ELR (cell line): ENCODE measurements around the gene LPCAT2.
"Not testable (repeated sequence)": the region's sequence is repeated elsewhere in the genome, so short reads cannot be mapped to it uniquely, and the experiment has no call there.

ENCODE experiments used
- DNase-seq: peaks from one replicate; pipeline ENCODE4 v3.0.0-alpha.2; 2015; ENCODE audit warnings: low read depth

The LPCAT2 gene

DNA sequence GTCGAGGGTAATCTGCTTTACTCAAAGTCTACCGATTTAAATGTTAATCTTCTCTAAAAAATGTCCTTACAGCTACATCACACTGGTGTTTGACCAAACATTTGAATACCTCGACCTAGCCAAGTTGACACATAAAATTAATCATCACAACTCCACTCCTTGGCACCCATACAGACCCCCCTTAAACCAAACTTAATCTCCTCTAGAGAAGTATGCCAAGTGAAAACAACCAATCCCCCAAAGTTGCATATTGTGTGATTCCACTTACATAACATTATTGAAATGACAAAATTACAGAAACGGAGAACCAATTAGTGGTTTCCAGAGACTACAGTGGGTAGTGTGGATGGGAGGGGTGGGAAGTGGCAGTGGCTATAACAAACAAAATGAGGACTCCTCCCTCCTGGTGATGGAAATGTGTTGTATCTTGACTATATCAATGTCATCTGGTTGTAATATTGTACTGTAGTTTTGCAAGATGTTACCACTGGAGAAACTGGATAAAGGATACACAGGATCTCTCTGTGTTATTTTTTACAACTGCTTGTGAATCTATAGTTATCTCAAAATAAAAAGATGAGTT, 97.0 kb downstream of the LPCAT2 start:
- no peak for DNase-seq

DNA sequence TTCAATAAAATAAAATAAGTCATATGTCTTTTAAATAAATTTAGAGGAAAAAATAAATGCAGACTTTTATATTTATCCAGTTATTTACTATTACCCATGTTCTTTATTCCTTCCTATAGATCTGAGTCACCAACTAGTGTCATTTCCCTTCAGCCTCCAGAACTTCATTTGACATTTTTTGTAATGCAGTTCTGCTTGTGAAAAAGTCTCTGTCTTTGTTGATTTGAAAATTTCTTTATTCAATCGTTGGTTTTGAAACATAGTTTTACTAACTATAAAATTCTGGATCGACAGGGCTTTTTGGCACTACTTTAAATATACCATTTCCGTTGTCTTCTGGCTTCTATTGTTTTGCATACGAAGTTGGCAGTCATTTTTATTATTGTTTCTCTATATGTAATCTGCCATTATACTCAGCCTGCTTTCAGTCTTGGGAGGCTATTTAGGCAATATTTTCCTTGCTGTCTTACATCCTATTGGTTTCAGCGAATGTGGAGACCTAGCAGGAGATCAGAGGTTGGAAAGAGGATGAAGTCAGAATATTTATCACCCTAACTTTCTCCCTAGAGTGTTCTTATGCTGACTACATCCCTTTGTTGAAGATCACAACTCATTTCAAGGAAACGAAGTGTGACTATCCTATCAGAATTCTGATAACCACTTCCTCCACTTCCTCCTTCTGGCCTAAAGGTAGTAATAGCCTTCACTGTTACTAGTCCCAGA, 104.9 kb downstream of the LPCAT2 start:
- no peak for DNase-seq

DNA sequence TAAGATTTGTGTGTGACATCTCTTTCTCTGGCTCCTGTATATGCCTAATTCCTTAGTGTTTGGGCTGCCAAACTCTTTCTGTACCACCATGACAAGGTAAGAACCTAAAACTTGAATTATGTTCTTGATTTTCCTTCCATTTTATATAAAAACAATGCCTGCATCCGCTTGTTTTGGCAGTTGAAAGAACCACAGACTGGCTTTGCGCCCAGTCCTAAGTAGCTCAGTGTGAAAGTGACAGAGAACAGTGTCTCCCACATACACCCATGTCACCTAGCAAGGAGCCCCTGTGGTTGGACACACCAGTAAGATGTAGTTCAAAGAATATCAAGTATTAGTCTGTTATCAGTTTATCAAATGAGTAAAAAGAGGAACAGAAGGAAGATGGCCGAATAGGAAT, 106.2 kb downstream of the LPCAT2 start:
- DNase-seq: no peak

DNA sequence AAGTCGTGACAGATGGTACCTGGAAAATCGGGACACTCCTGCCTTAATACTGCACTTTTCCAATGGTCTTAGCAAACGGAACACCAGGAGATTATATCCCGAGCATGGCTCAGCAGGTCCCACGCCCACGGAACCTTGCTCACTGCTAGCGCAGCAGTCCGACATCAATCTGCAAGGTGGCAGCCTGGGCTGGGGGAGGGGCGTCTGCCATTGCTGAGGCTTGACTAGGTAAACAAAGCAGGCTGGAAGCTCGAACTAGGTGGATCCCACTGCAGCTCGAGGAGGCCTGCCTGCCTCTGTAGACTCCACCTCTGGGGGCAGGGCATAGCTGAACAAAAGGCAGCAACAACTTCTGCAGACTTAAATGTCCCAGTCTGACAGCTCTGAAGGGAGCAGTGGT, 106.8 kb downstream of the LPCAT2 start:
- DNase-seq: not testable (repeated sequence)

DNA sequence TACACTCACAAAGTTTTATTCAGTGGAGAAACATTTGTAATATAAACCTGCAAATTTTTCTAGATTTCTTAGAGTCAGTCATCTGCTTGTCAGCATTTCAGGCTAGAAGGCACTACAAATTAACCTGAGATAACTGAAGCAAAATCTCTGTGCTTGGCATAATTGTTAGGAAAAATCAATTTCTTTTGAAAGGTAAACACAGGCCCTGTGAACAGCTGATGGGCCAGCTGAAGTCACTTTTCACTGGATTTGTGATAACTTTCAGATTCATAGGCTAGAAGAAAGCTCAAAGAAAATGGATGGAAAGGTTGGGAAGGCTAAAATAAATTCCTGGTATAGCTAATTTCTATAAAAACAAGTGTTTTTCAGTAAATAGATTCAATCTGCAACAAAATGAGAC, 112.9 kb downstream of the LPCAT2 start:
- DNase-seq: no peak

DNA sequence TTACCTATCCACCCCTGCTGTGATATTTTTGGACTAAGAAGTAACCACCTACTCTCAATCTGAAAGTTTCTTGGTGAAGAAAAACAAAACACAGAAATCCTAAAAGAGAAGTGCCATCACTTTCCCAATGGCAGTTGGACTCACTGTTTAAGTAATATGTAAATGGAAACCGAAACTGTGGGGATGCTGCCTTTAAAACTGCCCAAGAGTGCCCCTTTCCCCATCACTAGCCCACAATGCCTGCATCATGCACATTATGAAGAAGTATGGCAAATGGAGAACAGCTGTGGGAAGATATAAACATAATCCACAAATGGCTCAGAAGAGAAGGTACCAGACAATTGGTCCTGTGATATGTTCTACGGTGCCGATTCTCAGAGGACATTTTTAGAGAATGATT, 113.4 kb downstream of the LPCAT2 start:
- peak; percentile 3 for DNase-seq

DNA sequence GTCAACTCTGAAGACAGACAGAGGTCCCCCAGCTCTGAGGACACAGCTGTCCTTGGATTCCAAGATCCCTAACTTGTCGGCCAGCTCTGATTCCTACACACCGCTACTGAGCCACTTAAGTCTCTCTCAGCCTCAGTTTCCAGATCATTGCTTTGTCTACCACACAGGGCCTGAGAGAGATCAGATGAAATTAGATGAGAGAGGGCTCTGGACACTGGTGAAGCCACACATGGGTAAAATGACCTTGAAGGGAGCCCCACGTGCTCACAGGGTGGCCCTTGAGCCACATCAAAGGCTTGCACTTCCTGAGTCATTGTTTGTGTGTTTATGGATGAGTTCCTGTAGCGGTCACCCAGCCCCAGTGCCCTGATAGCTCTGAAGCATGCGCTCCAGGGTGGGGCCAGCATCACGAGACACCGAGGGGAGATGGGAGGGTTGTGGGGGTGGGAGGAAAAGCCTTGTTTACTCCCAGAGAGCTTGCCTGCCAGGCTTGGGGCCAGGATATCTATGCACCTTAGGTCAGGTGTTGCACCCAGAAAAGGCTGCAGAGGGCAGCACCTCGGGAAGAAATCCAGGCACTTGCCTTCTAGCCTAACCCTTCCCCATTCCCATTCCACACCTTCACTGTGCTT, 114.2 kb downstream of the LPCAT2 start:
- peak; percentile 36 for DNase-seq

DNA sequence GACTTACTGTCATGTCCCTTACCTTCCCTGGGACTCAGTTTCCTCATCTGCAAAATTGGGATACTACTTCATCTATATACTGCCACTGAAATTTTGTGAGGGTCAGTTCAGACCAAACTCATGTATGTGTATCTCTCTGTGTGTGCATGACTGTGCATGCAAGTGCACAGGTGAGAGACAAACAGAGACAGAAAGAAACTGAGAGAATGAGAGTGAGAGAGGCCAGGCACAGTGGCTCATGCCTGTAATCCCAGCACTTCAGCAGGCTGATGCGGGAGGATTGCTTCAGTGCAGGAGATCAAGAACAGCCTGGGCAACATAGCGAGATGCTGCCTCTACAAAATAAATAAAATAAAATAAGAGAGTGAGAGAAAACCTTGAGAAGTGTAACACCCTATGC, 114.8 kb downstream of the LPCAT2 start:
- DNase-seq: no peak

DNA sequence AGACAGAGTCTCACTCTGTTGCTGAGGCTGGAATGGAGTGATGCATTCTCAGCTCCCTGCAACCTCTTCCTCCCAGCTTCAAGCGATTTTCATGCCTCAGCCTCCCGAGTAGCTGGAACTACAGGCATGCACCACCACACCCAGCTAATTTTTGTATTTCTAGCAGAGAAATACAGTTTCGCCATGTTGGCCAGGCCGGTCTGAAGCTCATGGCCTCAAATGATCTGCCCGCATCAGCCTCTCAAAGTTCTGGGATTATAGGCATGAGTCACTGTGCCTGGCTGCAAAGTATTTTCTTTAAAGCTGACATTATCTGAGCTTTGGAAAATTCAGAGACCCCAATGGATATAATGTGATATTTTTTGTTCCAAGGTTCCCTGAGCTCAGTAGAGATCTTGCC, 115.8 kb downstream of the LPCAT2 start:
- DNase-seq: no peak

DNA sequence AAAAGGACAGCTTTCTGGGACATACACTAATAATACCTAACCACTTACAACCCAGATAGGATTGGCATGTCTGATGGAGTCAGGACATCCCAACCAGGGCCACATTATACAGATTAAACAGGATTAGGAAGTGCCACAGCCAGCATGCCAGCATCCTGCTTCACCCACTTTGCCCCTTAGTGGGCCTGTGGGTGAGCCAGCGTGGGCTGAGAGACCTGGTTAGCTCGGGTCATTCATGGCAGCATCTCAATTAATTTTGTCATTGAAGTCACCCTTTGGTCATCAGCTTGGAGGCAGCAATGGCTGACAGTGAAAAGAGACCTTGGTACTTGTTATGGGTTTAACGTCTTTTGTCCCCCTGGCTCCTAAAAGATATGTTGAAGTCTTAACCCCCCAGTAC, 117.0 kb downstream of the LPCAT2 start:
- DNase-seq: no peak

DNA sequence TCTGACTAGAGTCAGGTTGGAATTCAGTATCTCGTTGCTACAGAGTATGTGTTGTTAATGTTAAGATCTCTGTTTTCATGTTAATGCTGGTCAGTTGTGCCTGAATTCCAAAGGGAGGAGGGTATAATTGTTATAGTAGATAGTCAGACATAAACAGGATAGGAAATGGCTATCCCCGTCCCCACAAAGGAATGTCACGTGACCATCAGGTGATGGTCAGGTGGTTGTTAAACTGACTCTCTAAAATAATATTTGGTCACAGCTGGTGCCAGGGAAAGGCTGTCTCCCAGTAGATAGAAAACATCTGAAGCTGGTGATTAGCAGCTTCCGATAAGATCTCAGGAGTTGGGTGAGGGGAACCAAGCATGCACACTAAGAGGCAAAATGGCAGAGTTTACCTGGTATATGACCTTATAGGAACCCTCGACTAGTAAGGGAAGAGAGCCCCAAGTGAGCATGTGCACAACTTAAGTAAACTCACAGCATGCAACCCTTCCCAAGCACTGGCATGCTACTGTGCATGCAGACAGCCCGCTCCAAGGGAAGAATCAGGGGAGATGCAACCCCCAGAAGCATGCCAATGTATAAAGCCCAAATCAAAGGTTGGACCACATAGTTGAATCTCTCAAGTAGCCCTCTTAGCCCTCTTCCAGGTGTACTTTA, 119.6 kb downstream of the LPCAT2 start:
- no peak for DNase-seq

DNA sequence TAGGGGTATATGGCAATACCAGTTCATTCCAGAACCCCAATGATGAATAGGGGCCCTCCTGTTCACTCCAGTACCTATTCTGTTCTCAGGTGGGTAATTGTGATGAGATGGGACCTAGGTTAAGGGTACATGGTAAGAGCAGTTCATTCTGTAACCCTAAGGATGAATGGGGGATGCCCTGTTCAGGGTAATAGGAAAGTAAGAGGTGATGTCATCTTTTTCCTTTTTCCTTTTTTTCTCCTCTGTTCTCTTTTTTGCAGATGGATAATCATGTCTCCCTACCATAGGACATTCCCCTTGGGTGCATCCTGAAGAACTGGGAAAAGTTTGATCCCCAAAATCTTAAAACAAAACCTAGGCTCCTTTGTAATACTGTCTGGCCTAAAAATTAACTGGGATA, 121.9 kb downstream of the LPCAT2 start:
- no peak for DNase-seq

DNA sequence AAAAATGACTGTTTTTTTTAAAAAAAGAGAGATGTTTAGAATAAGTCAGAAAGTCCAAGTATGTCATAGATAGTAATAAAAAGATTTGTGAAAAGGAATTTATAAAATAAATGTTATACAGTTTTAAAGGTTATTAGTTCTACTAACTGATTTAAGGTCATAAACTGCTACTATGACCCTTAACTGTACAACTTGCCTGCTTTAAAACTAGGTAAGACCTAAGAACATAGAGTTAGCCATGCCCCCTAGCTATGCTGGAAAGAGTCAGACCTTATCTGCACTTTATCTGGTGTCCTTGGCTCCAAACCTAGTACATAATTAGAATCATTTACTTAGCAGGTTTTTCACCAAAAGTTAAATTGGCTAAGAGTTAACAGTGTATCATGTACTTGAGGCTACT, 123.4 kb downstream of the LPCAT2 start:
- no peak for DNase-seq

DNA sequence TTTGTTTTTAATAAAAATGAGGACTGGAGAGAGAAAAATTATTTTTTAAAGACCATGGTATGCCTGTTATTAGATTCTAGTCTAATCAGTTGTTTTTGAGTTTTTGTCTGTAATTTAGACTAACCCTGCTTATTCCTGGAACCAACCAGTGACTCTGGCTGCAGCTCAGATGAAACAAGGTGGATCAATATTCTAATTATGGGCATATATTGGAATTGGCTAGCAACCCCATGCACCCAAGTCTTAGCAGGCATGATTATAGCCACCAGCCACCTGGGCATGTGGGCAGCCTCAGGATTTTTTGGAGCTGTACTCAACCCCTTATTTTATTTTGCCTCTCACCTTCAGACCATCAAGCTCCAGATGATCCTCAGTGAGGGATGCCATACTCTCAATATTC, 125.3 kb downstream of the LPCAT2 start:
- no peak for DNase-seq
